Measurements from ENCODE around the gene MAST1.
"Not testable (repeated sequence)": the region's sequence is repeated elsewhere in the genome, so short reads cannot be mapped to it uniquely, and the experiment has no call there.

Gene MAST1

GRCh38 chr19:12872941-12873890 is 34.9 kb downstream of the MAST1 start:
- DNase-seq = peak; percentile 56 to 66

GRCh38 chr19:12873891-12874745 is 35.8 kb downstream of the MAST1 start:
- DNase-seq = no peak

GRCh38 chr19:12875086-12875485 is 36.8 kb downstream of the MAST1 start:
- DNase-seq = no peak

- peak in 1 of 2 experiments; percentile 30 for DNase-seq
Measured at GRCh38 chr19:12880551-12881171, 42.3 kb downstream of the MAST1 start.

- DNase-seq = peak; percentile 96 to 97
Measured at GRCh38 chr19:12881172-12881808, 43.0 kb downstream of the MAST1 start, which contains the start of gene DNASE2. Gene DNASE2 (minus strand): TSS chr19:12881449. CDS start chr19:12881375, 74 bp downstream.

GRCh38 chr19:12882589-12882988 is 44.3 kb downstream of the MAST1 start:
- DNase-seq = no peak

GRCh38 chr19:12884202-12884601 is 45.9 kb downstream of the MAST1 start:
- no peak for DNase-seq

- DNase-seq = peak in 1 of 2 experiments; percentile 3
Measured at GRCh38 chr19:12884627-12884925, 46.3 kb downstream of the MAST1 start.

GRCh38 chr19:12884926-12885748 is 46.8 kb downstream of the MAST1 start:
- DNase-seq = peak; percentile 95 to 96

GRCh38 chr19:12885749-12886650 is 47.7 kb downstream of the MAST1 start:
- DNase-seq = no peak

- DNase-seq = no peak
Measured at GRCh38 chr19:12886651-12886968, 48.3 kb downstream of the MAST1 start.

- DNase-seq = no peak
Measured at GRCh38 chr19:12886969-12887747, 48.8 kb downstream of the MAST1 start, which contains the start of gene KLF1. Gene KLF1 (minus strand): TSS chr19:12887201. CDS start chr19:12887140, 61 bp downstream.

- DNase-seq = no peak
Measured at GRCh38 chr19:12888006-12888603, 49.8 kb downstream of the MAST1 start.

- DNase-seq = not testable (repeated sequence)
Measured at GRCh38 chr19:12890299-12890786, 52.0 kb downstream of the MAST1 start.

GRCh38 chr19:12890787-12891552 is 52.7 kb downstream of the MAST1 start, which contains the start of gene GCDH:
Gene GCDH (plus strand): TSS chr19:12891160. CDS start chr19:12891305, 145 bp downstream.
- peak; percentile 96 to 97 for DNase-seq

- no peak for DNase-seq
Measured at GRCh38 chr19:12891553-12892021, 53.3 kb downstream of the MAST1 start.

- DNase-seq = no peak
Measured at GRCh38 chr19:12893582-12893981, 55.3 kb downstream of the MAST1 start.

- DNase-seq = no peak
Measured at GRCh38 chr19:12896460-12896859, 58.1 kb downstream of the MAST1 start.

Data from activated CD4-positive, alpha-beta T cell treated with anti-CD3 and anti-CD28 coated beads, Interleukin-2, amount 50 U/mL, for 48 hours (primary cell).